GM18505 (cell line): ENCODE data around the gene CNTNAP3B.
"Not testable (repeated sequence)": the region's sequence is repeated elsewhere in the genome, so short reads cannot be mapped to it uniquely, and the experiment has no call there.

Experiments
- ATAC-seq: cut with Tn5 transposase; IDR thresholded peaks from one replicate; pipeline ENCODE4 v1.9.1; 2021; ENCODE audit not compliant: unreplicated experiment

The CNTNAP3B gene

GRCh38 chr9:41977965-41978600 is 151.1 kb downstream of the CNTNAP3B start:
- not testable (repeated sequence) for ATAC-seq

GRCh38 chr9:41974906-41975305 is 154.3 kb downstream of the CNTNAP3B start:
- not testable (repeated sequence) for ATAC-seq

GRCh38 chr9:41953007-41953406 is 176.2 kb downstream of the CNTNAP3B start:
- ATAC-seq, result not testable (repeated sequence)

GRCh38 chr9:41941738-41942137 is 187.5 kb downstream of the CNTNAP3B start:
- not testable (repeated sequence) for ATAC-seq

GRCh38 chr9:41938143-41938542 is 191.1 kb downstream of the CNTNAP3B start:
- ATAC-seq, result not testable (repeated sequence)

GRCh38 chr9:41935727-41936126 is 193.5 kb downstream of the CNTNAP3B start:
- not testable (repeated sequence) for ATAC-seq

GRCh38 chr9:41929172-41929571 is 200.1 kb downstream of the CNTNAP3B start:
- ATAC-seq, result not testable (repeated sequence)

- not testable (repeated sequence) for ATAC-seq
Measured at GRCh38 chr9:41917374-41917773, 211.9 kb downstream of the CNTNAP3B start.

- ATAC-seq, result not testable (repeated sequence)
Measured at GRCh38 chr9:41905488-41905887, 223.7 kb downstream of the CNTNAP3B start.

GRCh38 chr9:41902762-41903161 is 226.5 kb downstream of the CNTNAP3B start:
- not testable (repeated sequence) for ATAC-seq

GRCh38 chr9:41898720-41899343 is 230.4 kb downstream of the CNTNAP3B start:
- not testable (repeated sequence) for ATAC-seq

GRCh38 chr9:41874557-41874956 is 254.7 kb downstream of the CNTNAP3B start:
- not testable (repeated sequence) for ATAC-seq

- ATAC-seq, result not testable (repeated sequence)
Measured at GRCh38 chr9:41855422-41855821, 273.8 kb downstream of the CNTNAP3B start.

- ATAC-seq, result not testable (repeated sequence)
Measured at GRCh38 chr9:41851848-41852740, 277.1 kb downstream of the CNTNAP3B start.

- ATAC-seq, result not testable (repeated sequence)
Measured at GRCh38 chr9:41847829-41848228, 281.4 kb downstream of the CNTNAP3B start.
